ENCODE measurements around the gene KCTD7.

- TF ChIP-seq SUZ12 (IDR thresholded peaks at IDR 0.05) (no peak), SP1 (IDR thresholded peaks at IDR 0.05) (no peak), FOXA1 (IDR thresholded peaks at IDR 0.05) (no peak), CTBP1 (IDR thresholded peaks at IDR 0.05; ENCODE audit: borderline replicate concordance) (no peak), FOXM1 (IDR thresholded peaks at IDR 0.05; ENCODE audit: borderline replicate concordance) (no peak), ARNT (IDR thresholded peaks at IDR 0.05) (no peak)
Observed at GRCh38 chr7:66687186-66687585, 58.5 kb downstream of the KCTD7 start.

Data from HEK293T (cell line).